NCI-H774 (cell line): Measurements from ENCODE around the gene SLC35D1.
"Not testable (repeated sequence)": the region's sequence is repeated elsewhere in the genome, so short reads cannot be mapped to it uniquely, and the experiment has no call there.

Experiments used
- DNase-seq: peaks from one replicate; lab custom pipeline; 2025; lab: John Stamatoyannopoulos, UW

The SLC35D1 gene

GRCh38 chr1:67053785-67054772, at the start of gene SLC35D1:
TSS of gene SLC35D1 (minus strand) at chr1:67054148. CDS start at chr1:67054013, 135 bp downstream.
- DNase-seq = peak; percentile 62

GRCh38 chr1:67103548-67103947, 49.6 kb upstream of the SLC35D1 start:
- DNase-seq = no peak

- DNase-seq = no peak
Measured at GRCh38 chr1:67100833-67101232, 46.9 kb upstream of the SLC35D1 start.

GRCh38 chr1:67097305-67097704, 43.4 kb upstream of the SLC35D1 start:
- DNase-seq = no peak

- no peak for DNase-seq
Measured at GRCh38 chr1:67094191-67094590, 40.2 kb upstream of the SLC35D1 start.

GRCh38 chr1:67089685-67090208, 35.8 kb upstream of the SLC35D1 start:
- no peak for DNase-seq

GRCh38 chr1:67088440-67088839, 34.5 kb upstream of the SLC35D1 start:
- no peak for DNase-seq

- no peak for DNase-seq
Measured at GRCh38 chr1:67085326-67085725, 31.4 kb upstream of the SLC35D1 start.

GRCh38 chr1:67084765-67085318, 30.9 kb upstream of the SLC35D1 start:
- no peak for DNase-seq

- no peak for DNase-seq
Measured at GRCh38 chr1:67078291-67078690, 24.3 kb upstream of the SLC35D1 start.

- DNase-seq = no peak
Measured at GRCh38 chr1:67077593-67077992, 23.6 kb upstream of the SLC35D1 start.

- DNase-seq = no peak
Measured at GRCh38 chr1:67072749-67073148, 18.8 kb upstream of the SLC35D1 start.

- not testable (repeated sequence) for DNase-seq
Measured at GRCh38 chr1:67067655-67068054, 13.7 kb upstream of the SLC35D1 start.

GRCh38 chr1:67062412-67062811, 8.5 kb upstream of the SLC35D1 start:
- no peak for DNase-seq

GRCh38 chr1:67061266-67061665, 7.3 kb upstream of the SLC35D1 start:
- no peak for DNase-seq

GRCh38 chr1:67060811-67061218, 6.9 kb upstream of the SLC35D1 start:
- no peak for DNase-seq

GRCh38 chr1:67059346-67059745, 5.4 kb upstream of the SLC35D1 start:
- no peak for DNase-seq

- DNase-seq = no peak
Measured at GRCh38 chr1:67058761-67059160, 4.8 kb upstream of the SLC35D1 start.

- DNase-seq = no peak
Measured at GRCh38 chr1:67058242-67058641, 4.3 kb upstream of the SLC35D1 start.

GRCh38 chr1:67053535-67053784, 488 bp downstream of the SLC35D1 start:
- DNase-seq = peak; percentile 34

GRCh38 chr1:67052741-67053534, 1.0 kb downstream of the SLC35D1 start:
- DNase-seq = no peak

- no peak for DNase-seq
Measured at GRCh38 chr1:67051196-67051595, 2.8 kb downstream of the SLC35D1 start.
